Keratinocyte (primary cell): ENCODE data around the gene POU2AF2. TPM values are rescaled to one million over a fixed set of nuclear protein-coding genes. Genes with fewer than 3 reads are reported as not detected.

Experiments used
- DNase-seq: peaks from one replicate; pipeline ENCODE4 v3.0.0-alpha.2; 2011; ENCODE audit warnings: low read depth, missing footprints, low spot score
- FAIRE-seq: peaks from 2 replicates; lab custom pipeline; 2011; peaks lifted over from hg19 to GRCh38; lab: Jason Lieb, UNC
- H2AFZ ChIP-seq: 2 replicates; pipeline ENCODE4 v1.6.0; 2012; ENCODE audit warnings: low read length, control low read depth, inconsistent platforms; ENCODE audit not compliant: control insufficient read depth
- H3K27ac ChIP-seq: 2 replicates; pipeline ENCODE4 v1.5.1; 2011; ENCODE audit warnings: low read length; ENCODE audit not compliant: control insufficient read depth, insufficient read depth
- H3K27me3 ChIP-seq: 3 replicates; pipeline ENCODE4 v1.6.0; 2011; ENCODE audit warnings: low read length; ENCODE audit not compliant: control insufficient read depth, insufficient read depth; ENCODE audit errors: extremely low read depth
- H3K36me3 ChIP-seq, 2 experiments: 2 replicates in 1 of 2; 3 replicates in 1 of 2; pipeline ENCODE4 v1.5.1; 2011; ENCODE audit warnings: low read length in 2 of 2, mild to moderate bottlenecking in 1 of 2; ENCODE audit not compliant: control insufficient read depth in 2 of 2, insufficient read depth in 2 of 2; ENCODE audit errors: extremely low read depth in 1 of 2
- H3K4me1 ChIP-seq: 3 replicates; pipeline ENCODE4 v1.5.1; 2011; ENCODE audit warnings: low read length; ENCODE audit not compliant: control insufficient read depth, insufficient read depth; ENCODE audit errors: extremely low read depth
- H3K4me2 ChIP-seq: 3 replicates; pipeline ENCODE4 v1.6.0; 2011; ENCODE audit warnings: low read depth, low read length; ENCODE audit not compliant: control insufficient read depth, insufficient read depth; ENCODE audit errors: extremely low read depth
- H3K4me3 ChIP-seq, 3 experiments: fragments of 200-600 bp in 1 of 3; sonication (generic) in 1 of 3; 2 replicates in 2 of 3; 3 replicates in 1 of 3; pipeline ENCODE4 v1.5.1; 2011 to 2016; ENCODE audit warnings: low read length in 3 of 3, mild to moderate bottlenecking in 3 of 3, control low read depth in 2 of 3, inconsistent platforms in 1 of 3, low read depth in 1 of 3, mixed read lengths in 1 of 3, mixed run types in 1 of 3, moderate library complexity in 1 of 3; ENCODE audit not compliant: control insufficient read depth in 2 of 3, insufficient read depth in 2 of 3; ENCODE audit errors: extremely low read depth in 1 of 3
- H3K79me2 ChIP-seq: 2 replicates; pipeline ENCODE4 v1.6.0; 2012; ENCODE audit warnings: low read length; ENCODE audit not compliant: control insufficient read depth, insufficient read depth
- H3K9ac ChIP-seq: 3 replicates; pipeline ENCODE4 v1.6.0; 2011; ENCODE audit warnings: low read length; ENCODE audit not compliant: control insufficient read depth, insufficient read depth; ENCODE audit errors: extremely low read depth
- H3K9me1 ChIP-seq: 3 replicates; pipeline ENCODE4 v1.6.0; 2011; ENCODE audit warnings: low read length; ENCODE audit not compliant: control insufficient read depth, insufficient read depth; ENCODE audit errors: extremely low read depth
- H3K9me3 ChIP-seq: 2 replicates; pipeline ENCODE4 v1.5.1; 2012; ENCODE audit warnings: low read depth, low read length; ENCODE audit not compliant: control insufficient read depth
- H4K20me1 ChIP-seq: 3 replicates; pipeline ENCODE4 v1.6.0; 2011; ENCODE audit warnings: low read length; ENCODE audit not compliant: control insufficient read depth, insufficient read depth; ENCODE audit errors: extremely low read depth
- EZH2 ChIP-seq: IDR thresholded peaks from one replicate; pipeline ENCODE4 v1.6.1; 2012; ENCODE audit warnings: inconsistent platforms, mild to moderate bottlenecking, low read length, moderate library complexity
- dilution Hi-C: fragments of 300-500 bp; cut with MboI; formaldehyde crosslinking; loops from one replicate; pipeline ENCODE4 v1.7.0; 2020; ENCODE audit warnings: low sequenced_read_pairs; ENCODE audit not compliant: extremely low pct_ligation_motif_present
- polyA plus RNA-seq, 5 experiments: library from polyadenylated mRNA; depleted of rRNA in 3 of 5; stranded (reverse) in 3 of 5; stranded (forward) in 1 of 5; unstranded in 1 of 5; fragments of >200 nt; gene quantifications; 1 replicate in 1 of 5; 2 replicates in 3 of 5; 3 replicates in 1 of 5; pipeline versions ENCODE4 v1.2.1 to v1.2.3, GENCODE V29; 2011 to 2012; ENCODE audit warnings: missing spikeins in 2 of 5, low read depth in 1 of 5, low replicate concordance in 1 of 5
- TF ChIP-seq, protein P1 (sequence below), 3 experiments: IDR thresholded peaks in 1 of 3; conservative IDR thresholded peaks in 1 of 3; optimal IDR thresholded peaks in 1 of 3; 2 replicates in 2 of 3; 3 replicates in 1 of 3; pipeline versions ENCODE3 to v1.5.1; 2011; ENCODE audit warnings: low read length in 3 of 3, mild to moderate bottlenecking in 3 of 3, moderate library complexity in 2 of 3, control low read depth in 1 of 3, inconsistent platforms in 1 of 3; ENCODE audit not compliant: insufficient read depth in 2 of 3; ENCODE audit errors: extremely low read depth in 1 of 3

POU2AF2 gene
- polyA plus RNA-seq, 1 donor (not counting 4 experiments of a cell fraction or from before 2014, with no cell fraction given) = not detected

DNA sequence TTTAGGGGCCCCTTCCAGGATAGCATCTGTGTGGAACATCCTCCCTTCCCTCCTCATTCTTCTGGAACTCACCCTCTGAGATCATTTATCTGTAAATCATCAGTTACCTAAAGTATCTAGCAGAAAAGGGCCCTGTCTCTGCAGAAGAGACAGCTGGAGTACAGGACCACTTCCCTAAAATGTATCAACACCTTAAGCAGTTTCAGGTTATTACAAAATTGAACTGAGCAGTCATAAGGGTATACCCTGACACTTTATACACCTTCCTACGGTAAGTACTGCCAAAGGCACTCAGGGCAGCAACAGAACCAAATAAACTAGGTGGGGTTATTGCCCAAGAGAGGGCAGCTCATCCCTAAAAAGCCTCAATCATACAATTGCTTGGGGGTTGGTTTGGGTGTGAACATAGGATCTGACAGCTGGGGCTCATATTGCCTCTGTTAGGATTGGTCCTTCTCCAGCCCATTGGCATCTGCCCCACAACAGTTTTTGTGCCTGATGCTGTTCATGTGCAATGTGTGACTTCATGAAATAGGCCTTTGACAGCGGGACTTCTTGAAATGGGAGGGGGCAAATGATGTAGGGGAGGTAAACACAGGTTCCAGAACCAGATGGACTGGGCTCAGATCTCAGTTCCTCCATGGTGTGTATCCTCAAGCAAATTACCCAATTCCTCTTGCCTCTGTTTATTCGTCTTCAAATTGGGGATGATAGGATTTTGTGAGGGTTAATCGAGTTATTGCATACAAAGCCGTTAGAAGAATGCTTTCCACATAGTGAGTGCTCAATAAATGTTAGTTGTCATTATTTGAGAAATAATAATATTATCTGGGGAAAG is 55.7 kb downstream of the POU2AF2 start:
- Histone ChIP-seq H3K27ac (no peak overlapping the region), H3K27me3 (peaks cover 38% of the 10 kb centered on the region)

DNA sequence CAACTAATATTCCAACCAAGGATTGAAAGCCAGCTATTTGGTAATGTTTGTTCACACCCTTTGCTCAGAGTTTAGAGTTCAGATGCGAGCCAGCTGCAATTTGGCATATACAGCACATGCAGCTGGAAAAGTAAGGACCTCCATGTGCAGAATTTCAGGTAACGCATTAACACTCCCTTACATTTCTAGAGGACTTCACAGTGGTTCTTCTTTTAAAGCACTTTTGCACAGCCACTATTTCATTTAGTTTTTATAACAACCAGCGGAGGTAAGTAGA is 56.3 kb downstream of the POU2AF2 start:
- no peaks in the 10 kb centered on the region for H3K79me2 ChIP-seq
- no peak overlapping the region for H3K27ac ChIP-seq
- no peaks in the 10 kb centered on the region for H3K4me1 ChIP-seq
- dilution Hi-C loops = no loop called here
- no peak for TF ChIP-seq EZH2
- TF ChIP-seq, protein P1, sequence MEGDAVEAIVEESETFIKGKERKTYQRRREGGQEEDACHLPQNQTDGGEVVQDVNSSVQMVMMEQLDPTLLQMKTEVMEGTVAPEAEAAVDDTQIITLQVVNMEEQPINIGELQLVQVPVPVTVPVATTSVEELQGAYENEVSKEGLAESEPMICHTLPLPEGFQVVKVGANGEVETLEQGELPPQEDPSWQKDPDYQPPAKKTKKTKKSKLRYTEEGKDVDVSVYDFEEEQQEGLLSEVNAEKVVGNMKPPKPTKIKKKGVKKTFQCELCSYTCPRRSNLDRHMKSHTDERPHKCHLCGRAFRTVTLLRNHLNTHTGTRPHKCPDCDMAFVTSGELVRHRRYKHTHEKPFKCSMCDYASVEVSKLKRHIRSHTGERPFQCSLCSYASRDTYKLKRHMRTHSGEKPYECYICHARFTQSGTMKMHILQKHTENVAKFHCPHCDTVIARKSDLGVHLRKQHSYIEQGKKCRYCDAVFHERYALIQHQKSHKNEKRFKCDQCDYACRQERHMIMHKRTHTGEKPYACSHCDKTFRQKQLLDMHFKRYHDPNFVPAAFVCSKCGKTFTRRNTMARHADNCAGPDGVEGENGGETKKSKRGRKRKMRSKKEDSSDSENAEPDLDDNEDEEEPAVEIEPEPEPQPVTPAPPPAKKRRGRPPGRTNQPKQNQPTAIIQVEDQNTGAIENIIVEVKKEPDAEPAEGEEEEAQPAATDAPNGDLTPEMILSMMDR (optimal IDR thresholded peaks at IDR 0.05 in 1 of 3, IDR thresholded peaks at IDR 0.05 in 1 of 3, conservative IDR thresholded peaks at IDR 0.05 in 1 of 3; ENCODE audit: extremely low read depth in 1 of 3, insufficient read depth in 2 of 3, low read length in 3 of 3) = no peak
- H3K9me3 ChIP-seq = no peaks in the 10 kb centered on the region
- no peaks in the 10 kb centered on the region for H4K20me1 ChIP-seq
- H3K9ac ChIP-seq = no peak overlapping the region
- no peaks in the 10 kb centered on the region for H3K9me1 ChIP-seq
- H3K36me3 ChIP-seq = no peaks in the 10 kb centered on the region
- no peak overlapping the region for H3K4me3 ChIP-seq
- H2AFZ ChIP-seq = no peak overlapping the region
- no peak overlapping the region for H3K4me2 ChIP-seq
- no peak for DNase-seq
- peaks cover 38% of the 10 kb centered on the region for H3K27me3 ChIP-seq
- no peak for FAIRE-seq

More for the DNA sequence above, 55.7 kb downstream of the POU2AF2 start:
- no peak for TF ChIP-seq EZH2
- TF ChIP-seq, protein P1 (optimal IDR thresholded peaks at IDR 0.05 in 1 of 3, IDR thresholded peaks at IDR 0.05 in 1 of 3, conservative IDR thresholded peaks at IDR 0.05 in 1 of 3; ENCODE audit: extremely low read depth in 1 of 3, insufficient read depth in 2 of 3, low read length in 3 of 3) = no peak
- DNase-seq (no peak), FAIRE-seq (no peak)
- no peak overlapping the region for H3K4me2 ChIP-seq
- no peaks in the 10 kb centered on the region for H3K9me1 ChIP-seq
- no peak overlapping the region for H3K4me3 ChIP-seq
- no peak overlapping the region for H2AFZ ChIP-seq
- H3K9ac ChIP-seq = no peak overlapping the region
- H3K79me2 ChIP-seq = no peaks in the 10 kb centered on the region
- H4K20me1 ChIP-seq = no peaks in the 10 kb centered on the region
- dilution Hi-C loops = no loop called here
- H3K9me3 ChIP-seq = no peaks in the 10 kb centered on the region
- H3K4me1 ChIP-seq = no peaks in the 10 kb centered on the region
- H3K36me3 ChIP-seq = no peaks in the 10 kb centered on the region
